HG02610 (cell line): ENCODE results near the gene C11orf86.

Experiments used
- ATAC-seq: cut with Tn5 transposase; IDR thresholded peaks from one replicate; pipeline ENCODE4 v1.9.1; 2021; ENCODE audit warnings: mild to moderate bottlenecking, moderate library complexity; ENCODE audit not compliant: unreplicated experiment

Gene C11orf86

DNA sequence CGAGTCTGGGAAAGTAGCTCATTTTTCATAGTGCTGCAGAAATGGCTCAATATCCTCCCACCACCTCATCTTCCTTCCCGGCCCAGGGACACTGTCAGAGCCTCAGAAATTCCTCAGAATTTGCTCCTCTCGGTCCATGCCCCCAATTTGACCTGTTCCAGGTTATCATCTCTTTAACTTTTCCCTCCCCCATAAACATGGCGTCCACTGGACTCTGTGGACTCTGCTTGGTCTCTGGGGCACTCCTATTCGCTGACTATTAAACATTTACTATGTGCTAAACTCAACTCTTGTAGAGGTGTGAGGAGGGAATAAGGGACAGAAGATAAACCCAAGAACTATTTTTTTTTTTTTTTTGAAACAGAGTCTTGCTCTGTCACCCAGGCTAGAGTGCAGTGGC, 8.8 kb upstream of the C11orf86 start:
- no peak for ATAC-seq

DNA sequence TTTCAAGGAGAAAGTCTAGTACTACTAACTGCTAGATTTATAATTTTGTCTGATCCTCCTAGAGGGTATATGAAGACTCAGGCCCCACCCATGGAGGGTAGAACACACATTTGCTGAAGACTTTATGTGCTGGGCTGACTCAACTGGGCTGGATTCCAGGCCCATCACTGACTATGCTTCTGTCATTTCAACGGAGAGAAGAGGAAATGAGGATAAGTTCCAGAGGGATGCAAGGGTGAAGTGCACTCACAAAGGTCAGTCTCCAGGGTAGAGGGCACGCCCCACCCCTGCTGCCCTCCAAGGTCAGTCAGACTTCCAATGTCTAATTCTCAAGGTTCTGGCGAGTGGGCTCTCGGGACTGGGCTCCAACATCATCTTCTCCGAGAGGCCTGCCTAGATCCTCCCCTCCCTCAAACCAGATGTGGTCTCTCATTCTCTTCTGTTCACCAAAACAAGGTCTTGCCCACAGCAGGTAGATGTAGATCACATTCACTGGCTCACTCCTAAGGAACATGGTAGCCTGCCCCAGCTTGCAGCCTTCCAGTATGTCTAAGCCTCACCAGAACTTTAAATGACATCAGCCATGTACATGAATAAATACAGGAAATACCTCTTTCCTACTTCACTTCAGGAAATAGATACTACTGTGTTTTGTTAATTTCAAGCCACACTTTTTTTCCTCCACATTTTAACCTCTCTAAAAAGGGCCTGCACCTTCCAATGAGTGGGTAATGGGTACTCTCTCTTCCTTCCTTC, 7.3 kb upstream of the C11orf86 start:
- no peak for ATAC-seq

GRCh38 chr11:66969584-66970225, 5.4 kb upstream of the C11orf86 start:
- ATAC-seq, result no peak

DNA sequence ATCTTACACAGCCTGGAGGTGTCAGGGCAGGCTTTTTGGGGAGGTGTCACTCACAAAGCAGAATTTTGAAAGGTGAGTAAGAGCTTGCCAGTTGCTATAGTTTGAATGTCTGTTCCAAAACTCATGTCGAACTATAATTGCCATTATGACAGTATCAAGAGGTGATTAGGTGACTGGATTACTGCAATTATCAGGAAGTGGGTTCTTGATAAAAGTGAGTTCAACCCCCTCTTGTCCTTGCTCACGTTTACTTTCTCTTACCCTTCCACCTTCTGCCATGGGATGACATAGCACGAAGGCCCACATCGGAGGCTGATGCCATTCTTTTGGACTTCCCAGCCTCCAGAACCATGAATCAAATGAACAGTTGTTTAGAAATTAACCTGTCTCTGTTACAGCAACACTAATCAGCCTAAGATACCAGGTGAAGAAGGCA, 4.7 kb upstream of the C11orf86 start:
- ATAC-seq, result no peak

- ATAC-seq, result no peak
Observed at GRCh38 chr11:66970807-66971442, 4.2 kb upstream of the C11orf86 start.

DNA sequence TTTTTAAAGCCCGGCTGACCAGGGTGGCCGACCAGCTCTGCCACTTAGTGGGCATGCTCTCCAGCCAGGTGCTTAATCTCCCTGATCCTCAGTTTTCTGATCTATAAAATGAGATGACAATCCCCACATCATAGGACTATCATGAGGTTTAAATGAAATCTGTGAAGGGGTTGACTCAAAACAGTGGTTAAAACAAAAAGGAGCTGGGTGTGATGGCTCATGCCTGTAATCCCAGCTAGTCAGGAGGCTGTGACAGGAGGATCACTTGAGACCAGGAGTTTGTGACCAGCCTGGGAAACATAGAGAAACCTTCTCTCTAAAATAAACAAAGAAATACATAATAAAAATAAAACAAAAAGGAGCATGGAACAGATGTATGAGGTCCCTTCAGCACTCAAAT, 3.6 kb upstream of the C11orf86 start:
- no peak for ATAC-seq

GRCh38 chr11:66973956-66974580, 1.0 kb upstream of the C11orf86 start:
- ATAC-seq, result no peak

GRCh38 chr11:66975405-66976027, 412 bp downstream of the C11orf86 start:
- no peak for ATAC-seq

- ATAC-seq, result no peak
Observed at GRCh38 chr11:66976028-66976467, 944 bp downstream of the C11orf86 start.

DNA sequence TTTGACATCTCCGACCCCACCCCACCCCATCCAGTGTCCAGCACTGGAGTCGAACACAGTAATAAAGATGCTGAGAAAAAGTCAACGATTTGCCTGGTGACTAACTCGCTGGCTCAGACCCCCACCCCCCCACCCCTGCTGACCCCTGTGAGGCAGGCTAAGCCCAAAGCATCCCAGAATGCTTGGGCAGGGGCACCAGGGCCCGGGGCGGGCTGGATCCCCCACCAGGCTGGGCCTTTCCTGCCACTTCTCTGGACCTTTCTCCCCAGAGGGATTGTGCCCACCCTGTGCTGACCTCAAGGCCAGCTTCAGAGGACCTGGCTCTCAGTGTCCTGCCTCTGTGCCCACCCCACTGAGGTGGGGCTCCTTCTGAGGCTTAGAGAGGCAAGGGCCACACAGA, 1.8 kb downstream of the C11orf86 start:
- no peak for ATAC-seq

DNA sequence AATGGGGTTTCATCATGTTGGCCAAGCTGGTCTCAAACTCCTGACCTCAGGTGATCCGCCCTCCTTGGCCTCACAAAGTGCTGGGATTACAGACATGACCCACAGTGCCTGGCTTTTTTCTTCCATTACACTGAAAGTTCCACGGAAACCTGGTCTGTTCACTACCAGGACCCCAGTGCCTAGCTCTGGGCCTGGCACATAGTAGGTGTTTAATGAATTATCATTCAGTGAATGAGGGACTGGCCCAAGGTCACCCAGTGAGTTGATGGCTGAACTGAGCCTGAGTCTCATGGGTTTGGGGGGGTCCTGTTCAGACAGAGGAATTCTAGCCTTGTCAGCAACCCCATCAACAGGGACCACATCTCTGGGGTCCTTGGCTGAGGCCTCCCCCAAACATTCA, 3.1 kb downstream of the C11orf86 start:
- no peak for ATAC-seq

DNA sequence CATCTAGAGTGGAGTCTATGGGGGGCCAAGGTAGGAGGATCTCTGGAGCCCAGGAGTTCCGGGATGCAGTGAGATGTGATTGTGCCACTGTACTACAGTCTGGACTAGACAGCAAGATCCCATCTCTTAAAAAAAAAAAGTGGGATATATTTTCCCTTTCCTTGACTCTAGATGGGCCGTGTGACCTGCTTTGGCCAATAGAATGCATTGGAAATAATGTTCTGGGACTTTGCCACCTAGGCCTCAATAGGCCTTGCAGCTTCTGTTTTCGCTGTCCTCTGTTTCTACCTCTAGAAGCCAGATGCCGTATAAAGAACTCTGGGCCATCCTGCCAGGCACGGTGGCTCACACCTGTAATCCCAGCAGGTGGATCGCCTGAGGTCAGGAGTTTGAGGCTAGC, 3.6 kb downstream of the C11orf86 start:
- ATAC-seq, result no peak

DNA sequence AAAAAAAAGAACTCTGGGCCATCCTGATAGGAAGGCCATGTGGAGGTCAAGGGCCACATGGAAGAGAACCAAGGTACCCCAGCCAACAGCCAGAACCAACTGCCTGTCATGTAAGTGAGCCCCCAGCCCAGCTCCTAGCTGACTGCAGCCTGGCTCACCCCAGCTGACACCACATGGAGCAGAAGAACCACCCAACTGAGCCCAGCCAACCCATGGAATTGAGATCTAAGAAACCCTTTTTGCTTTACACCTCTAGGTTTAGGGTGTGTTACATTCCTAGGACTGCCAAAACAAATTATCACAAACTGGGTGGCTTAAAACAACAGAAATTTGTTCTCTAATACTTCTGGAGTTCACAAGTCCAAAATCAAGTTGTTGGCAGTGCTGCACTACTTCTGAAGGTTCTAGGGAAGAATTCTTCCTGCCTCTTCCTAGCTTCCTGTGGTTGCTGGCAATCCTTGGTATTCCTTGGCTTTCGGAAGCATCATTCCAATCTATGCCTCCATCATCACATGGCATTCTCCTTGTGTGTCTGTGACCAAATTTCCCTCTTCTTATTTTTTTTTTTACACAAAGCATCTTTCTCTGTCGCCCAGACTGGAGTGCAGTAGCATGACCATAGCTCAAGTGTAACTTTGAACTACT, 4.4 kb downstream of the C11orf86 start:
- ATAC-seq, result no peak

- ATAC-seq, result no peak
Observed at GRCh38 chr11:66981976-66982578, 7.0 kb downstream of the C11orf86 start.

DNA sequence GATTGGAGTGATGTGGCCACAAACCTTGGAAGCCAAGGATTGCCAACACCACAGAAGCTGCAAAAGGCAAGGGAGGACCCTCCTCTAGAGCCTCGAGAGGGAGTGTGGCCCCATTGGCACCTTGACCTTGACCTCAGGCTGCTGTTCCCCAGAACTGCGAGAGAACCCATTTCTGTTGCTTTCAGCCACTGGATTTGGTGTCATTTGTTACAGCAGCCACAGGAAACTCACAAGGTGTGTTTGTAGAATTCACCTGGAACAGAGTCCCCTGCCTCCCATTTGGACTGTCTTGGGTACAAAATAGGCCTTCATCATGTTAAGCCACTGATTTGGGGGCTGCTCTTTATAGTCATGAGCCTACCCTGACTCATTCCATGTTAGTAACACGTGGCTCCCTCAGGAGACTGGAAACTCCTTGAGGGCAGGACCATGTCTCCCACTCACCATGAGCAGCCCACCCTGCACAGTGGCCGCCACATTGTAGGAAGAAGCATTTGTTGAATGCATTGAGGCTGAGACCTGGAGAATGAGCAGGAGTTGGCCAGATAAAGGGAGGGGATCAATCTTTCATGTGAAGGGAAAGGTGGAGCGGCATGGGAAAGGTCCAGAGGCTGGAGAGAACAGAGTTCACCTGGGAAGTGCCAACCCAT, 8.3 kb downstream of the C11orf86 start:
- ATAC-seq, result no peak

DNA sequence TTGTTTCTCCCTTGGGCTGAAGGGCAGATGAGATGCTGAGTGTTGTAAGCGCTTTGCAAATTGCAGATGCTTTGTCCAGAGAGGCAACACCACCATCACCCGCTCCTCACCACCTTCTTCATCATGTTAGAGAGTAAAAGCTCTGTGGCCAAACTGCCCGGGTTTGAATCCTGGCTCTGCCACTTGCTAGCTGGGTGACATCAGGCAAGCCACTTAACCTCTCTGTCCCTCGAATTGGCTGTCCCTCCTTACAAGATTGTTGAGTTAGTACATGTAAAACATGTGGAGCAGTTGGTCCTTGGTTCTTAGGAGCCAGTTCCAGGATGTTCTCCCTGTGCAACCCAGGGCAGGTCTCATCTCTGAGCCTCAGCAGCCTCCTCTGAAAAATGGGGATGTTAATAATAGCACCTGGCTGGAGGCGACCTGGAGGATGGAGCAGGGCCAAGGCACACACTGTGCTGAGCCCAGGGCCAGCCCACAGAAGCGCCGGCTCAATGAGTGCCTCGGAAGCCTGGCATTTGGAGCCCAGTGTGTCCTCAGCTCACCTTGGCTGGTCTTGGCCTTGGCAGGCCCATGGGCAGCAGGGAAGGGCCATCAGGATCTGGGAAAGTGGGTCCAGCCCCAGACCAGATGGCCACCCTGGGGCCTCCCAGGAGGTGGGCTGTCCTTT, 10.5 kb downstream of the C11orf86 start:
- ATAC-seq, result no peak

DNA sequence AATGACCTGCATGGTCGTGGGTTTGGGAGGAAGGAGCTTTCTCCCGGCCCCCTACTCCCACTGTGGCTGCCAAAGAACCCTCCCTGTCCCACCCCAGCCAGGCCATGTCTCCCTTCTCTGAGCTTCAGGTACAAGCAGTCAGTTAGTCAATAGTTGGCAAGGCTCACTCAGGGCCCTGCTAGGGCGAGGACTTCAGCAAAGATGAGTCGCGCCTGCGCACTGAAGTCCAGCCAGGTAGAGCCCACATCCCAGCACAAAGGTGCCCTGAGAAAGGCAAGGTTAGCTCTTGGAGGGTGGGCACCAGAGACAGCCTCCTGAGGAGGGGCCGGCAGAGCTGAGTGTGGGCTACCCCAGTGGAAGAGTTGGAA, 11.1 kb downstream of the C11orf86 start:
- ATAC-seq, result no peak

- no peak for ATAC-seq
Observed at GRCh38 chr11:66987158-66987620, 12.1 kb downstream of the C11orf86 start.
